HG03378 (cell line): ENCODE data around the gene PTGR3.

Experiments
- ATAC-seq: cut with Tn5 transposase; IDR thresholded peaks from one replicate; pipeline ENCODE4 v1.9.1; 2021; ENCODE audit warnings: mild to moderate bottlenecking, moderate library complexity; ENCODE audit not compliant: unreplicated experiment

Gene PTGR3

GRCh38 chr18:75235896-75236295 lies 27.0 kb upstream of the PTGR3 start:
- ATAC-seq: no peak

- no peak for ATAC-seq
Measured at GRCh38 chr18:75234901-75235300, 26.0 kb upstream of the PTGR3 start.

GRCh38 chr18:75231053-75231406 lies 22.1 kb upstream of the PTGR3 start:
- ATAC-seq: no peak

- no peak for ATAC-seq
Measured at GRCh38 chr18:75230163-75231052, 21.5 kb upstream of the PTGR3 start.

GRCh38 chr18:75229437-75229836 lies 20.5 kb upstream of the PTGR3 start:
- no peak for ATAC-seq

- no peak for ATAC-seq
Measured at GRCh38 chr18:75228967-75229366, 20.0 kb upstream of the PTGR3 start.

GRCh38 chr18:75227535-75228296 lies 18.8 kb upstream of the PTGR3 start:
- ATAC-seq: no peak

GRCh38 chr18:75226956-75227316 lies 18.0 kb upstream of the PTGR3 start:
- no peak for ATAC-seq

GRCh38 chr18:75226286-75226955 lies 17.5 kb upstream of the PTGR3 start:
- no peak for ATAC-seq

GRCh38 chr18:75223687-75224347 lies 14.9 kb upstream of the PTGR3 start:
- no peak for ATAC-seq

GRCh38 chr18:75222407-75222806 lies 13.5 kb upstream of the PTGR3 start:
- no peak for ATAC-seq

- no peak for ATAC-seq
Measured at GRCh38 chr18:75221897-75222296, 13.0 kb upstream of the PTGR3 start.

- ATAC-seq: no peak
Measured at GRCh38 chr18:75221397-75221796, 12.5 kb upstream of the PTGR3 start.

- ATAC-seq: no peak
Measured at GRCh38 chr18:75220551-75221355, 11.8 kb upstream of the PTGR3 start.

GRCh38 chr18:75219745-75220375 lies 10.9 kb upstream of the PTGR3 start:
- ATAC-seq: no peak

GRCh38 chr18:75218065-75218923 lies 9.4 kb upstream of the PTGR3 start:
- no peak for ATAC-seq

GRCh38 chr18:75216911-75217689 lies 8.2 kb upstream of the PTGR3 start:
- no peak for ATAC-seq

- no peak for ATAC-seq
Measured at GRCh38 chr18:75216212-75216910, 7.4 kb upstream of the PTGR3 start.
